GM19025 (cell line): Measurements from ENCODE around the gene CEBPG.

Experiments
- ATAC-seq: cut with Tn5 transposase; IDR thresholded peaks from one replicate; pipeline ENCODE4 v1.9.1; 2021; ENCODE audit warnings: mild to moderate bottlenecking, low read depth, moderate library complexity; ENCODE audit not compliant: unreplicated experiment

CEBPG gene

GRCh38 chr19:33392341-33393285 lies 19.1 kb downstream of the CEBPG start:
- no peak for ATAC-seq

DNA sequence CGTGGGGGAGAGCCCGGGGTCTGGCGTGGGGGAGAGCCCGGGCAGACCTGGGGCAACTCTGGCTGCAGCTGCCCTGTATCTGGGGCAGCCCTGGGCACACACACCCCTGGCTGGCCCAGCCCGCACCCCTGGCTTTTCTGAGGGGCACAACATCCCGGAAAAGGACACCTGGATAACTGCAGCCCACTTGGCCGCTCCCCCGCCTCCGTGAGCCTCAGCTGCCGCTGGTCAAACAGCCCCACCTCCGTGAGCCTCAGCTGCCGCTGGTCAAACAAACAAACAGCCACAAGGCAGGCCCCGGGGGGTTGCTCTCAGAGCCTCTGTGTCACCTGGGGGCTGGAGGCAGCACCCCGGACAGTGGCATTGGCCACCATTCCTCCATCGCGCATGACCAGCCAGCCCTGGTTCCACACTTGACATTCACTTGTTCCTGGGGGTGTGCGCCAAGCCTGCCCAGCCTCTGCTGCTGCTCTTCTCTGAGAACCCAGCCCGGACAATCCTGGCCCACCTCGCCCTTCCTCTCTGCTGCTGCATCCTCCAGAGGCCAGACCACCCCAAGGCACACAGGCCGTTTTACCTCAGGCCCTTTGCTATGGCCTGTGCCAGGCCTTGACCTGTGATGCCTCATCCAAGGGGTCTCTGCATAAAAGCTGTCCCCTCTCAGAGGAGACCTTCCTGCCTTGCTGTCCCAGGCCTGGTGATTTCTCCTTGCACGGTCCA lies 19.9 kb downstream of the CEBPG start:
- no peak for ATAC-seq

DNA sequence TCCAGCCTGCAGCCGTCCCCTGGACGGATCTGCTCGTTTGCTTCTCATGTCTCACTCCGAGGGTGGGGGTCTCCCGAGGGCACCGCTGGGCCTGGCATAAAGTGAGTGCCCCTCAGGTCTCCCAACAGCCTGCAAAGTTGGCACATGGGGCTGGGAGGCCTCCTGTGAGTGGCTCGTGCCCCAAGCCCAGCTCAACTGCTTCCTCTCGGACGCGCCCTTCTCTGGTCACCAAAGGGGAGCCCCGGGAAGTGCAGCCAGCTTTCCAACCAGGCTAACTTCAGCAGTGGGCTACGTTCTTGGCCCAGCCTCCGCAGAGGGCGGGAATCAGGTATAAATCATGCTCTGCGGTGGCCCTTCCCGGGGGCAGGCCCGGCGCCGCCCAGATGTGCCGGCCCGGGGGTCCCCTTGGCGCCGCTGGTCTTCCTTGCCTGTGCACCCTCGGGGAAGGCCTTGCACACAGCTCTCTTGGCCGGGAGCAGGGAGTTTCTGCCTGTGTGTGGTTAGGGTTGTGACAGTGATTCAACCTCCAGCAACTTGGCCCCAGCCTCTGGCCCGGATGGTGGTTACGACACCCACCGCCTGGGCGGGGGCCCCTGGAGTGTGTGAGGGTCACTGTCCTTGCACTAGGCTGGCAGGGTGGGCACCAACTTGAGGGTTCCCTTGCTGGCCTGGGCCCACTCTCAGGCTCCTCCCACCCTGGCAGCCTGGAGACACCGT lies 20.7 kb downstream of the CEBPG start:
- ATAC-seq: no peak

DNA sequence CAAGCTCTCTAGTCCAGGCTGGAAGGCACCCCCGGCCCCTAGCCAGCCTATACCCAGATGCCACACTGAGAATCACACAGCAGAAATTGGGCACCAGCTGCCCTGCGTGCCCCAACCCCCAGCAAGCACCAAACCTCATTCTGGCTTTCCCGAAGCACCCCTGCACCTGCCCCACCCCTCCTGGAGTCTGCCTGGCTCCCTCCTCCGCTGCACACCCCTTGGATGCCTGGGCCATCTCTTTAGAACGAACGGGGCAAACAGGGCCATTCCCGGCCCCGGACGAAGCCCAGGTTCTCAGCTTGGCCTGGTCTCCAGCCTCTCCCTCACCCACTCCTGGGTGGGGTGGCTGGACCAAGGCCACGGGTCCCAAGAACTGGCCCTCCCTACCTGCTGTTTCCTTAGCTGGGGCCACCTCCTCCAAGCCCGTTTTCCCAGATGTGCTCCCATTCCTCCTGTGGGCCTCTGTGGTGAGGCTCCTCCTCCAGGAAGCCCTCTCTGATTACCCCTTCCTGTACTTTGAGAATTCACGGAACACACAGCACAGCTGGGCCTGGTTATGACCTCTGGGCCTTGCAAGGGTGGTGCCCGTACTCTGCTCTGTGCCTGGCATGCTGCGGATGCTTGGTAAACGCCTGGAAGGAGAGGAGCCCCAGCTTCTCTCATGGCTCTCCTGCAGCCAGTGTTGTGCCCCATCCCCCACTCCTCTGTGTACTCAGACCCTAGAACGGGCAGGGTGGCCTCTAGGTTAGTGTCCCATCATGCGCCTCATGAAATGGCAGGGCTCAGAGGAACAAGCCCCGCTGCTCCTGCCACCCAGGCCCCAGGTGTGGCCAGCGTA lies 21.4 kb downstream of the CEBPG start:
- no peak for ATAC-seq

- no peak for ATAC-seq
Observed at GRCh38 chr19:33395561-33396550, 22.3 kb downstream of the CEBPG start.

DNA sequence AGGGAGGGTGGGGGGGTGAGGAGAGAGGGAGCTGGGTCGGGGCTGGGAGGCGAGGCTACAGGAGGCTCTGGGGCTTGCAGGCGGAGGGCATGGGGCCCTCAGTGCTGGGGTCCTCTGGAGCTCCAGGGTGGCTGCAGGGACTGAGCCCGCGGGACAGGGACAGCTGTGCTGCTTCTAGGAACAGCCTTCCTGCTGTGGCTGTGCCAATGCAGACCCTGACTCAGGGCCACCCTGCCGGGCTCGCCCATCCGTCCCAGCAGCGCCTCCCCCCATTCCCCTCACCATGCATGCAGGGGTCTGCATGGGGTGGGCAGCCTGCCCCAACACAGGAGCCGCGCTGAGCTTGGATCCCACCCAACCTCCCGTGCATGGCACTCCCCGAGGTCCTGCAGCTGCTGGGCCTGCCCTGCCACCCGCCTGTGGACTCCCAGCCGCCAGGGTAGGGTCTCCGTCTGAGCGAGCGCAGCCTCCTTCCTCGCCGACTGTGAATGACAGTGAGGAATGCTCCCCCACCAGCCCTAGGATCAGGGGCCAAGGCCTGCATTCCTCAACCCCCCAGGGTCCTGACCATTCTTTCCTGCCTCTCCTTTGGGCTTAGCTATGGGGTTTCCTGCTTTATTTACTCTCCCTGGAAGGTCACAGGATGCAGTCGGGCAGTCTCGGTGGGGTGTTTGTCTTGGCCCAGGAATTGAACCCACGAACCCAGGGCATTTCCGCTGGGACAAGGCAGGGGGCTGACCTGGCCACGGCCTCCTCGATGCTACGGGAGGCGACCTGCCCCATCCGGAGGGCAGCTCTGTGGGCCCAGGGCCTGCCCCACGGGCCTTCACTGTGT lies 23.4 kb downstream of the CEBPG start:
- ATAC-seq: no peak

- ATAC-seq: no peak
Observed at GRCh38 chr19:33397536-33398360, 24.2 kb downstream of the CEBPG start.

DNA sequence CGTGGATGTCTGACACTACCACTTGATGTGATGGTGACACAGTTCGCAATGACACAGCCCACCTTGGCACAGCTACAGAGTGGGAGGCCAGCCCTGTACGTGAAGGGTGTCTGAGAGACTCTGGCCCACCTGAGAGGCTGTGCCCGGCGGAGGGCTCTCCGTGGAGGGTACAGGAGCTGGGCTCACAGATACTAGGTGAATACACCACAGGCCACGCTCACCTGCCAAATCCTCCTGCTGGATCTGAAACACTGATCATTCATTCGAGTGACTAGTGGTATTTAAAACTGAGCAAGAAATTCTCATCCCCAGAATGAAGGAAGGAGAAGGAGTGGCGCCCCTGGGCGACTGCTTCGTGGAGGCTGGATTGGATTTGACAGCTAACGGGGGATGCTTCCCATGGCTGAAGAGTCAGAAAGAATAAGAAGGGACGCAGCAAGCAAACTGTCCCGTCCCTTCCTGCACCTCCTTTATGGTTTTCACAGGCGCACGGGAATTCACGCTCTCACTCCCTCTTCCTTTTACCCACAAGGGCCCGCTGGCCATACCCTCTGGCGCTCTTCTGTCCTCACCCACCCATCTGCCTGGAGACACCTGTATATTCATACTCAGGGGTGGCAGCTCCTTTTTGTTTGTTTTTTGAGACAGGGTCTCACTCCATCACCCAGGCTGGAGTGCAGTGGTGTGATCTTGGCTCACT lies 25.0 kb downstream of the CEBPG start:
- ATAC-seq: no peak

- ATAC-seq: no peak
Observed at GRCh38 chr19:33399081-33399744, 25.7 kb downstream of the CEBPG start.

- no peak for ATAC-seq
Observed at GRCh38 chr19:33399745-33400681, 26.5 kb downstream of the CEBPG start.

DNA sequence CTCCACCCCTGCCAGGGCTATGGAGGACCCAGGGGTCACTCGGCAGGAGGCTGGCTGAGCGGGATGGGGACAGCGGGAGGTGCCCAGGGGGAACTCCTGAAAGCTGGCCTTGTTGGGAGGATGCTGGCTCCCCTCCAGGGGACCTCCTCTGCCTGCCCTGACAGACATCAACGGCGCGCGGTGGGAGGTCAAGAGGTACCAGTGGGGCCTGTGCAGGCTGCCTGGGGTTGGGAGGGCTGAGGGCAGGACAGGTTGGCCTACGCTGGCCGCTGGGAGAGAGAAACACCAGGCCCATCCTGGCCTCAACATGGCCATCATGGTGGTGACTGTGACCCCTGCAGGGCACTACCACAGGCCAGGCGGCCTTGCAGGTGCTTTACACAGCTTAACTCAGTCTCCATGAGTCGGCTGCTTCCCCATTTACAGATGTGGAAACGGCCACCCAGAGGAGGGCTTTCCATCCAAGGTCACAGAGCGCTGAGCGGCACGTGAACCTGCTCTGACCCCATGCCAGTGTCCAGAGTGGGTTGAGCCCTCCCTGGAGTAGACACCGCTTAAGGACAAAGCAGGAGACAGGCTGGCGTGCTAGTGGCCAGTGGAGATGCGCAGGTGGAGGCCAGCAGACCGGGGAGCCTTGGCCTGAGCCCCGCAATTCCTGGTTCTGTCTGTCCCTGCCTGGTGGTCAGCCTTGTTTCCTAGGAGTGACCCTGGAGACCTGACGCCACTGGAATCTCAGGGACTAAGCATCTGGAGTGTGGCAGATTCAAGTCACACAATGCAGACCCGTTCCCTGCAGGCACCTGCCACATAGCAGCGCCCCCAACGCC lies 27.6 kb downstream of the CEBPG start:
- ATAC-seq: no peak

DNA sequence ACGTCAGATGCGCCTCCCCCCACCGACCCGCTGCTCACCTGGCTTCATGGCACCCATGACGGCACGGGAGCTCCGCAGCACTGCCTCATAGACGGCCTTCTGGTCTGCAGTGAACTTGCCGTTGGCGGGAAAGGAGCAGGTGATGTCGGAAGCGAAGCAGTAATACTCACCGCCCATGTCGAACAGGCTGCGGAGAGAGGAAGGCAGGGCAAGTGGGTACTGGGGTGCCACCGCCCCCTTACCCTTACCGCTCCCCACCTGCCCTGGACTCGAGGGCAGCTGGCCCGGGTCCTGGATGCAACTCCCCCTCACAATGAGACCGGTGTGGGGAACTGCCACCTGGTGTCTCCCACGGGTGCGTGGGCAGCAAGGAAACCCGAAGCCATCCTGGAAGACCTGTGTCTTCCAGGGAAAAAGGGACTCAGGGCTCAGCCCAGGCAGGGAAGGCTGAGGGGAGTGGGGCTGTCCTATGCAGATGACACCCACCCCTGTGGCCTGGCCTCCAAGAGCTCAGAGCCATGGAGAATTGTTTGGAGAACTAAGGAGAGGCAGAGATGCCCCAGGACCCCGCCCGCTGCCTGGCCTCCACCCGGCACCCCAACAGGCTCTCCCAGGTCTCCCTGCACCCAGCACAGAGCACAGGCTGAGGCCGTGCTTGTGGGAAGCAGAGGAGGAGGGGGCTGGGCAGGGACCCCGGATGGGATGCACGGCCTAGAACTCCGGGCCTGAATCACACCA lies 28.3 kb downstream of the CEBPG start:
- no peak for ATAC-seq

GRCh38 chr19:33402421-33403220 lies 29.1 kb downstream of the CEBPG start:
- no peak for ATAC-seq
